Omental fat pad (tissue), 4 donors: ENCODE data around the gene CDC34. TPM values are rescaled to one million over a fixed set of nuclear protein-coding genes. Genes with fewer than 3 reads are reported as not detected.
A peak's percentile ranks its signal among the peaks of the same experiment; 100 is the strongest.

Source experiments
- ATAC-seq: fragments of 150-250 bp; one replicate; pipeline ENCODE4 v1.9.1; 2016; ENCODE audit warnings: mild to moderate bottlenecking, moderate library complexity; ENCODE audit not compliant: low FRiP score
- DNase-seq: peaks from one replicate; pipeline ENCODE4 v3.0.0-alpha.2; 2019; ENCODE audit warnings: low spot score
- CTCF ChIP-seq, 3 donors: fragments of 450-650 bp; IDR thresholded peaks; one replicate each; pipeline ENCODE4 v1.5.1; 2016 to 2017; ENCODE audit warnings: antibody characterized with exemption in 3 of 3, mild to moderate bottlenecking in 3 of 3, moderate library complexity in 2 of 3
- total RNA-seq, 4 donors: library from RNA; depleted of rRNA; stranded (reverse); fragments of >200 nt; gene quantifications; one replicate each; pipeline ENCODE4 v1.1.0, GENCODE V29; 2016

Gene CDC34
- total RNA-seq, 4 donors from 2014 or later = 40.2 to 67.7 (median 55.5) TPM

GRCh38 chr19:560121-560520 lies 28.6 kb downstream of the CDC34 start:
- TF ChIP-seq CTCF (IDR thresholded peaks at IDR 0.05) = no peak
- DNase-seq = no peak
- ATAC-seq = no peak

- no peak for DNase-seq
- ATAC-seq = peak; percentile 95
Observed at GRCh38 chr19:566403-566802, 34.8 kb downstream of the CDC34 start.

GRCh38 chr19:566844-567243 lies 35.3 kb downstream of the CDC34 start:
- TF ChIP-seq CTCF (IDR thresholded peaks at IDR 0.05) = no peak
- ATAC-seq (peak; percentile 33), DNase-seq (no peak)

More at GRCh38 chr19:566403-566802, 34.8 kb downstream of the CDC34 start:
- no peak for TF ChIP-seq CTCF (IDR thresholded peaks at IDR 0.05)

- TF ChIP-seq CTCF (IDR thresholded peaks at IDR 0.05) = no peak
Observed at GRCh38 chr19:567296-567900, 35.8 kb downstream of the CDC34 start.

GRCh38 chr19:570251-570686 lies 38.7 kb downstream of the CDC34 start:
- TF ChIP-seq CTCF (IDR thresholded peaks at IDR 0.05) = no peak
- ATAC-seq = no peak
- no peak for DNase-seq

More at GRCh38 chr19:567296-567900, 35.8 kb downstream of the CDC34 start:
- ATAC-seq (no peak), DNase-seq (no peak)

- DNase-seq (no peak), ATAC-seq (no peak)
- no peak for TF ChIP-seq CTCF (IDR thresholded peaks at IDR 0.05)
Observed at GRCh38 chr19:570937-571565, 39.5 kb downstream of the CDC34 start.

- TF ChIP-seq CTCF (IDR thresholded peaks at IDR 0.05) = no peak
- ATAC-seq (no peak), DNase-seq (no peak)
Observed at GRCh38 chr19:571566-571974, 40.0 kb downstream of the CDC34 start.
